ENCODE measurements around the gene PPP1R9A.

The PPP1R9A gene

GRCh38 chr7:95097291-95097690, 189.9 kb downstream of the PPP1R9A start:
- TF ChIP-seq CTCF (conservative IDR thresholded peaks at IDR 0.05; ENCODE audit: control insufficient read depth, insufficient read depth, low read depth, low read length) = no peak

GRCh38 chr7:95097851-95098250, 190.5 kb downstream of the PPP1R9A start:
- TF ChIP-seq CTCF (conservative IDR thresholded peaks at IDR 0.05; ENCODE audit: control insufficient read depth, insufficient read depth, low read depth, low read length) = no peak
- H3K4me3 ChIP-seq (ENCODE audit: control insufficient read depth, low read depth, low read length) = no peak overlapping the region

More at GRCh38 chr7:95097291-95097690, 189.9 kb downstream of the PPP1R9A start:
- no peak overlapping the region for H3K4me3 ChIP-seq (ENCODE audit: control insufficient read depth, low read depth, low read length)
- DNase-seq (ENCODE audit: low read depth) = no peak

GRCh38 chr7:95099106-95099505, 191.7 kb downstream of the PPP1R9A start:
- TF ChIP-seq CTCF (conservative IDR thresholded peaks at IDR 0.05; ENCODE audit: control insufficient read depth, insufficient read depth, low read depth, low read length) = no peak
- no peak overlapping the region for H3K4me3 ChIP-seq (ENCODE audit: control insufficient read depth, low read depth, low read length)
- DNase-seq (ENCODE audit: low read depth) = no peak

More at GRCh38 chr7:95097851-95098250, 190.5 kb downstream of the PPP1R9A start:
- no peak for DNase-seq (ENCODE audit: low read depth)

GRCh38 chr7:95101422-95101821, 194.0 kb downstream of the PPP1R9A start:
- DNase-seq (ENCODE audit: low read depth) = no peak
- no peak overlapping the region for H3K4me3 ChIP-seq (ENCODE audit: control insufficient read depth, low read depth, low read length)
- no peak for TF ChIP-seq CTCF (conservative IDR thresholded peaks at IDR 0.05; ENCODE audit: control insufficient read depth, insufficient read depth, low read depth, low read length)

GRCh38 chr7:95102662-95103061, 195.3 kb downstream of the PPP1R9A start:
- H3K4me3 ChIP-seq (ENCODE audit: control insufficient read depth, low read depth, low read length) = no peak overlapping the region
- no peak for DNase-seq (ENCODE audit: low read depth)
- no peak for TF ChIP-seq CTCF (conservative IDR thresholded peaks at IDR 0.05; ENCODE audit: control insufficient read depth, insufficient read depth, low read depth, low read length)

- no peak overlapping the region for H3K4me3 ChIP-seq (ENCODE audit: control insufficient read depth, low read depth, low read length)
- DNase-seq (ENCODE audit: low read depth) = peak; percentile 37
- no peak for TF ChIP-seq CTCF (conservative IDR thresholded peaks at IDR 0.05; ENCODE audit: control insufficient read depth, insufficient read depth, low read depth, low read length)
These were observed 197.3 kb downstream of the PPP1R9A start for GRCh38 chr7:95104739-95105138.

- no peak for TF ChIP-seq CTCF (conservative IDR thresholded peaks at IDR 0.05; ENCODE audit: control insufficient read depth, insufficient read depth, low read depth, low read length)
- no peak overlapping the region for H3K4me3 ChIP-seq (ENCODE audit: control insufficient read depth, low read depth, low read length)
- DNase-seq (ENCODE audit: low read depth) = no peak
These were observed 198.2 kb downstream of the PPP1R9A start for GRCh38 chr7:95105627-95106026.
